Liver (tissue), 9 donors: Measurements from ENCODE around the gene ESPN. TPM values are rescaled to one million over a fixed set of nuclear protein-coding genes. Genes with fewer than 3 reads are reported as not detected.

Source experiments
- DNase-seq: peaks from one replicate; pipeline ENCODE4 v3.0.0-alpha.2; 2017; ENCODE audit warnings: low spot score
- H3K27ac ChIP-seq, 2 donors: one replicate each; pipeline ENCODE4 v1.7.0; 2013; ENCODE audit warnings: inconsistent platforms in 2 of 2, low read length in 2 of 2, control low read depth in 1 of 2, low read depth in 1 of 2, mild to moderate bottlenecking in 1 of 2
- H3K27me3 ChIP-seq, 4 donors: one replicate each; pipeline versions ENCODE4 v1.6.1 to v1.7.0; 2013; ENCODE audit warnings: low read length in 3 of 4, inconsistent platforms in 1 of 4, mild to moderate bottlenecking in 1 of 4, moderate library complexity in 1 of 4; ENCODE audit not compliant: control insufficient read depth in 4 of 4, insufficient read depth in 4 of 4
- H3K36me3 ChIP-seq, 4 donors: one replicate each; pipeline versions ENCODE4 v1.6.1 to v1.7.0; 2013; ENCODE audit warnings: low read length in 3 of 4, mild to moderate bottlenecking in 3 of 4, low read depth in 1 of 4, moderate library complexity in 1 of 4; ENCODE audit not compliant: control insufficient read depth in 4 of 4, insufficient read depth in 3 of 4
- H3K4me1 ChIP-seq, 4 donors: one replicate each; pipeline versions ENCODE4 v1.6.1 to v1.7.0; 2013; ENCODE audit warnings: low read length in 3 of 4, mild to moderate bottlenecking in 3 of 4, moderate library complexity in 1 of 4; ENCODE audit not compliant: control insufficient read depth in 4 of 4, insufficient read depth in 4 of 4
- H3K4me3 ChIP-seq, 3 donors: one replicate each; pipeline versions ENCODE4 v1.6.1 to v1.7.0; 2013; ENCODE audit warnings: low read length in 3 of 3, control low read depth in 1 of 3, low read depth in 1 of 3, mild to moderate bottlenecking in 1 of 3
- H3K9ac ChIP-seq, 2 donors: one replicate each; pipeline ENCODE4 v1.7.0; 2013; ENCODE audit warnings: low read length in 2 of 2, mild to moderate bottlenecking in 2 of 2, moderate library complexity in 2 of 2, control low read depth in 1 of 2, low read depth in 1 of 2
- H3K9me3 ChIP-seq, 4 donors: one replicate each; pipeline versions ENCODE4 v1.6.1 to v1.7.0; 2013; ENCODE audit warnings: low read length in 3 of 4; ENCODE audit not compliant: control insufficient read depth in 4 of 4
- CTCF ChIP-seq: fragments of 150-350 bp; IDR thresholded peaks from 2 replicates; pipeline ENCODE4 v1.5.1; 2017; ENCODE audit warnings: improper control_type of control experiment, low read depth, low read length; ENCODE audit not compliant: missing input control
- FOXA1 ChIP-seq: IDR thresholded peaks from 2 replicates; pipeline ENCODE4 v1.6.1; 2016; ENCODE audit warnings: antibody characterized with exemption
- FOXA2 ChIP-seq: IDR thresholded peaks from 2 replicates; pipeline ENCODE4 v1.6.1; 2016; ENCODE audit warnings: antibody characterized with exemption
- GABPA ChIP-seq, 2 donors: IDR thresholded peaks in 1 of 2; conservative IDR thresholded peaks in 1 of 2; 2 replicates each; pipeline ENCODE4 v1.6.1; 2016; ENCODE audit warnings: antibody characterized with exemption in 2 of 2, mild to moderate bottlenecking in 1 of 2, moderate library complexity in 1 of 2
- HNF4A ChIP-seq, 2 donors: conservative IDR thresholded peaks; 2 replicates each; pipeline ENCODE4 v1.6.1; 2016; ENCODE audit warnings: antibody characterized with exemption in 2 of 2, mild to moderate bottlenecking in 2 of 2
- JUND ChIP-seq, 2 donors: IDR thresholded peaks; 2 replicates each; pipeline ENCODE4 v1.6.1; 2016; ENCODE audit warnings: antibody characterized with exemption in 2 of 2
- MAX ChIP-seq: IDR thresholded peaks from 2 replicates; pipeline ENCODE4 v1.6.1; 2016; ENCODE audit warnings: antibody characterized with exemption
- RAD21 ChIP-seq, 2 donors: IDR thresholded peaks; 2 replicates each; pipeline ENCODE4 v1.6.1; 2016; ENCODE audit warnings: antibody characterized with exemption in 2 of 2, mild to moderate bottlenecking in 2 of 2
- RXRA ChIP-seq, 2 donors: IDR thresholded peaks; 2 replicates each; pipeline ENCODE4 v1.6.1; 2017 to 2018; ENCODE audit warnings: antibody characterized with exemption in 2 of 2, mild to moderate bottlenecking in 1 of 2
- SP1 ChIP-seq: IDR thresholded peaks from 2 replicates; pipeline ENCODE4 v1.6.1; 2018; ENCODE audit warnings: antibody characterized with exemption, mild to moderate bottlenecking
- TAF1 ChIP-seq: conservative IDR thresholded peaks from 2 replicates; pipeline ENCODE4 v1.6.1; 2016; ENCODE audit warnings: antibody characterized with exemption, mild to moderate bottlenecking
- YY1 ChIP-seq: IDR thresholded peaks from 2 replicates; pipeline ENCODE4 v1.6.1; 2016; ENCODE audit warnings: antibody characterized with exemption, mild to moderate bottlenecking
- ZBTB33 ChIP-seq: IDR thresholded peaks from 2 replicates; pipeline ENCODE4 v1.6.1; 2016; ENCODE audit warnings: antibody characterized with exemption
- WGBS: extraction: QIAGEN DNeasy Blood & Tissue Kit; methylation state at CpG from one replicate; pipeline ENCODE4 v1.1.7; 2013; 5-methylcytosine and 5-hydroxymethylcytosine counted together
- polyA plus RNA-seq, 2 donors: library from polyadenylated mRNA; stranded (reverse) in 1 of 2; unstranded in 1 of 2; fragments of 200-250 nt in 1 of 2; fragments of >200 nt in 1 of 2; fragmentation: Nextera tagmentation in 1 of 2; extraction: Ambion mirVana in 1 of 2; gene quantifications; one replicate each; pipeline versions ENCODE4 v1.2.1 to v1.2.3, GENCODE V29; 2013 to 2015
- total RNA-seq, 2 donors: library from RNA; depleted of rRNA; stranded (reverse); fragments of >200 nt; gene quantifications; one replicate each; pipeline ENCODE4 v1.2.3, GENCODE V29; 2014
- TF ChIP-seq, protein P1 (sequence below): IDR thresholded peaks from 2 replicates; pipeline ENCODE4 v1.6.1; 2016; ENCODE audit warnings: antibody characterized with exemption, mild to moderate bottlenecking
- TF ChIP-seq, protein P2 (sequence below): IDR thresholded peaks from 2 replicates; pipeline ENCODE4 v1.6.1; 2016; ENCODE audit warnings: antibody characterized with exemption
- donor health status: healthy.
- donor health status: healthy.
- donor health status: healthy.
- donor health status: healthy.
- donor health status: healthy.

Gene ESPN
- total and polyA plus RNA-seq, 4 donors = 61.5 to 103 (median 68.2) TPM

- TF ChIP-seq, protein P1, sequence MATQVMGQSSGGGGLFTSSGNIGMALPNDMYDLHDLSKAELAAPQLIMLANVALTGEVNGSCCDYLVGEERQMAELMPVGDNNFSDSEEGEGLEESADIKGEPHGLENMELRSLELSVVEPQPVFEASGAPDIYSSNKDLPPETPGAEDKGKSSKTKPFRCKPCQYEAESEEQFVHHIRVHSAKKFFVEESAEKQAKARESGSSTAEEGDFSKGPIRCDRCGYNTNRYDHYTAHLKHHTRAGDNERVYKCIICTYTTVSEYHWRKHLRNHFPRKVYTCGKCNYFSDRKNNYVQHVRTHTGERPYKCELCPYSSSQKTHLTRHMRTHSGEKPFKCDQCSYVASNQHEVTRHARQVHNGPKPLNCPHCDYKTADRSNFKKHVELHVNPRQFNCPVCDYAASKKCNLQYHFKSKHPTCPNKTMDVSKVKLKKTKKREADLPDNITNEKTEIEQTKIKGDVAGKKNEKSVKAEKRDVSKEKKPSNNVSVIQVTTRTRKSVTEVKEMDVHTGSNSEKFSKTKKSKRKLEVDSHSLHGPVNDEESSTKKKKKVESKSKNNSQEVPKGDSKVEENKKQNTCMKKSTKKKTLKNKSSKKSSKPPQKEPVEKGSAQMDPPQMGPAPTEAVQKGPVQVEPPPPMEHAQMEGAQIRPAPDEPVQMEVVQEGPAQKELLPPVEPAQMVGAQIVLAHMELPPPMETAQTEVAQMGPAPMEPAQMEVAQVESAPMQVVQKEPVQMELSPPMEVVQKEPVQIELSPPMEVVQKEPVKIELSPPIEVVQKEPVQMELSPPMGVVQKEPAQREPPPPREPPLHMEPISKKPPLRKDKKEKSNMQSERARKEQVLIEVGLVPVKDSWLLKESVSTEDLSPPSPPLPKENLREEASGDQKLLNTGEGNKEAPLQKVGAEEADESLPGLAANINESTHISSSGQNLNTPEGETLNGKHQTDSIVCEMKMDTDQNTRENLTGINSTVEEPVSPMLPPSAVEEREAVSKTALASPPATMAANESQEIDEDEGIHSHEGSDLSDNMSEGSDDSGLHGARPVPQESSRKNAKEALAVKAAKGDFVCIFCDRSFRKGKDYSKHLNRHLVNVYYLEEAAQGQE = no peak
- no peaks in the 10 kb centered on the region for H3K36me3 ChIP-seq
- H3K9ac ChIP-seq = no peak overlapping the region
- no peak overlapping the region for H3K4me3 ChIP-seq
- no peaks in the 10 kb centered on the region for H3K27me3 ChIP-seq
- H3K27ac ChIP-seq = no peak overlapping the region
- DNase-seq = no peak
- WGBS = 81% methylated on average over 14 of the region's 14 CpGs
- H3K9me3 ChIP-seq = no peaks in the 10 kb centered on the region
- peaks cover 6 to 29% (median 15%) of the 10 kb centered on the region in 4 donors for H3K4me1 ChIP-seq
These were observed 63.4 kb downstream of the ESPN start for GRCh38 chr1:6487804-6488484.

DNA sequence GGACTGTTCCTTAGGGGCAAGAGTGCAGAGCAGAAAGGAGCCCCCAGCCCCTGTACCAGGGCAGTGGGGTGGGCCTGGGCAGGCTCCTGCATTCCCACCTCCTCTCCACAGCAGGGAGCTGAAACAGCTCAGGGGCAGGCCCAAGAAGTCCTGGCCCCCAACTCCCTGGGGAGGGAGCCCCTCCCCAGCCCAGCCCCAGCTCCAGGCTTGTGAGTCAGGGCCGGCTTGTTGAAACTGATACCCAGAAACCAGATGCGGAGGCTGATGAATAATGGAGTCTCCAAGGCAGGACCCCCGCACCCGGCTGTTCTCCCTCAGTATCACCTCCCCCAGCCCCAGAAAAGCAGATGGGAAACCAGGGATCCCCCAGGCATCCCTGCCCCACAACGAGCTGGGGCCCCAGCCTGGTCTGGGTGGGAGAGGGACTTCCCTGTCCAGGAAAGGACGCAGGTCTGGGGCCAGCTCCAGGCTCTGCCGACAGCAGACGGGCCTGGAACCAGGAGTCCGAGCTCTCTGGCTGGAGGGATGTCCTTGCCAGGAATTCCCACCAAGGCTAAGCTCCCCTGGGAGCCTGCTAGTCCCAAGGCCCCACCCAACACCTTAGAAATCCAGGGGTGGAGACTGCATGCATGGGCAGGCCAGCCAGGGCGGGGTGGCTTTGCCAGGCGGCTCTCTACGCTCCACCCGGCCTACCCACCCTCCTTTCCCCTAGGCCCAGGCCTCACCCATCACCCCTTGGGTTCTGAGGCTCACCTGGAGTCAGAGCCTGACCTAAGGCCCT, 64.2 kb downstream of the ESPN start:
- no peak overlapping the region for H3K4me3 ChIP-seq
- H3K4me1 ChIP-seq = peaks cover 6 to 29% (median 15%) of the 10 kb centered on the region in 4 donors
- no peak overlapping the region for H3K9ac ChIP-seq
- no peaks in the 10 kb centered on the region for H3K27me3 ChIP-seq
- H3K36me3 ChIP-seq = no peaks in the 10 kb centered on the region
- TF ChIP-seq RXRA (IDR thresholded peaks at IDR 0.05) = no peak
- TF ChIP-seq TAF1 = no peak
- TF ChIP-seq, protein P2, sequence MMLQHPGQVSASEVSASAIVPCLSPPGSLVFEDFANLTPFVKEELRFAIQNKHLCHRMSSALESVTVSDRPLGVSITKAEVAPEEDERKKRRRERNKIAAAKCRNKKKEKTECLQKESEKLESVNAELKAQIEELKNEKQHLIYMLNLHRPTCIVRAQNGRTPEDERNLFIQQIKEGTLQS = no peak
- no peak for TF ChIP-seq RAD21 (IDR thresholded peaks at IDR 0.05)
- no peak for TF ChIP-seq GABPA (IDR thresholded peaks at IDR 0.05 in 1 of 2, conservative IDR thresholded peaks at IDR 0.05 in 1 of 2)
- no peak for TF ChIP-seq MAX
- no peak for TF ChIP-seq HNF4A (conservative IDR thresholded peaks at IDR 0.05)
- TF ChIP-seq FOXA2 = no peak
- TF ChIP-seq YY1 = no peak
- no peak for TF ChIP-seq JUND (IDR thresholded peaks at IDR 0.05)
- no peak for TF ChIP-seq FOXA1
- no peak overlapping the region for H3K27ac ChIP-seq
- no peaks in the 10 kb centered on the region for H3K9me3 ChIP-seq
- 82% methylated on average over 13 of the region's 13 CpGs for WGBS
- DNase-seq = no peak

GRCh38 chr1:6489383-6489765, 64.8 kb downstream of the ESPN start:
- H3K4me3 ChIP-seq = no peak overlapping the region
- WGBS = 81% methylated on average over 9 of the region's 9 CpGs
- no peak for TF ChIP-seq SP1
- TF ChIP-seq ZBTB33 = no peak
- TF ChIP-seq RXRA (IDR thresholded peaks at IDR 0.05) = no peak
- TF ChIP-seq FOXA2 = no peak
- TF ChIP-seq TAF1 = no peak
- TF ChIP-seq JUND (IDR thresholded peaks at IDR 0.05) = no peak
- TF ChIP-seq MAX = no peak
- no peak for TF ChIP-seq RAD21 (IDR thresholded peaks at IDR 0.05)
- TF ChIP-seq GABPA (IDR thresholded peaks at IDR 0.05 in 1 of 2, conservative IDR thresholded peaks at IDR 0.05 in 1 of 2) = no peak
- no peak for TF ChIP-seq CTCF
- TF ChIP-seq HNF4A (conservative IDR thresholded peaks at IDR 0.05) = no peak

More at GRCh38 chr1:6489383-6489765, 64.8 kb downstream of the ESPN start:
- H3K27ac ChIP-seq = no peak overlapping the region
- H3K36me3 ChIP-seq = no peaks in the 10 kb centered on the region
- H3K9me3 ChIP-seq = no peaks in the 10 kb centered on the region
- H3K27me3 ChIP-seq = no peaks in the 10 kb centered on the region
- no peak overlapping the region for H3K9ac ChIP-seq
- peaks cover 6 to 29% (median 15%) of the 10 kb centered on the region in 4 donors for H3K4me1 ChIP-seq
- DNase-seq = no peak
